ENCODE results near the gene MESP1.

MESP1 gene

DNA sequence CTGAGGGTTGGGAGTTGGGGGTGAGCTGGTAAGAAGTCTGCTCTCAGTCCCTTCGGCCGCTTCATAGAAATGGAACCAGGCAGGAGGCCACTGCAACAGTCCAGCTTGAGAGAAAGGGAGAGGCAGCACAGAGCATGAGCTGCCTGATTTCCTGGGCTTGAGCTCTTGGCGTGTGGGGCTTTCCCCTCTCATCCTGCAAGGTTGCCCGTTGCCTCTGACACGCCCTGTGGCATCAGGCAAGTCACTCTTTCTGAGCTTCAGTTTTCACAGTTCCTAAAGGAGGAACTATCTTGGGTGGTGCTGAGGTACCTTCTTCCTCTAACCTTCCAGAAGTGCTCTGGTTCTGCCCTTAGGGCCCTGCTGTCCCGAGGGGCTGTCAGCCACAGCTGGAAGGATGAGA is 30.0 kb upstream of the MESP1 start:
- no peak for DNase-seq (ENCODE audit: low read depth)

GRCh38 chr15:89780601-89781000 is 29.6 kb upstream of the MESP1 start:
- DNase-seq (ENCODE audit: low read depth): no peak

- DNase-seq (ENCODE audit: low read depth): no peak
Observed at GRCh38 chr15:89778861-89779260, 27.8 kb upstream of the MESP1 start.

DNA sequence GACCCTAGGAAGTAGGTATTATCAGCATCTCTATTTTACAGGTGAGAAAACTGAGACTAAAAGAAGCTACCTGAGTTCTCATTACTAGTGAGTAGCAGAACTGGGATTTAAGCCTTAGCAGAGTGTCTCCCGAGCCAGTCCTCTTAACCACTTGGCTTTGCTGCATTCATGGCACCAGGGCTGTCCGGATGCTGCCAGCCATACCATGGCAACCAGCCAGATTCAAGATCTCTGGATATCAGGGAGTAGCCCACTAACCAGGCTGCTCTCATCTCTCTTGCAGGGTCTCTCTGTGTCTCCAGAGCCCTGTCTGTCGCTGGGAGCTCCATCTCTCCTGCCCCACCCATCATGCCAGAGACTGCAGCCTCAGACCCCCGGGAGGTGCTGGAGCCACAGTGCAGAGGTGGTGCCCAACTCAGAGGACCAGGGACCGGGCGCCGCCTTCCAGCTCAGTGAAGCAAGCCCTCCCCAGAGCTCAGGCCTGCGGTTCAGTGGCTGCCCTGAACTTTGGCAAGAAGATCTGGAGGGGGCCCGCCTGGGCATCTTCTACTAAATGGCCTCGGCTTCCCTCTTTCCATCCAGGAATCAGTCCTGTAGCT is 26.8 kb upstream of the MESP1 start:
- no peak for DNase-seq (ENCODE audit: low read depth)

GRCh38 chr15:89777073-89777751 is 26.2 kb upstream of the MESP1 start:
- no peak for DNase-seq (ENCODE audit: low read depth)

DNA sequence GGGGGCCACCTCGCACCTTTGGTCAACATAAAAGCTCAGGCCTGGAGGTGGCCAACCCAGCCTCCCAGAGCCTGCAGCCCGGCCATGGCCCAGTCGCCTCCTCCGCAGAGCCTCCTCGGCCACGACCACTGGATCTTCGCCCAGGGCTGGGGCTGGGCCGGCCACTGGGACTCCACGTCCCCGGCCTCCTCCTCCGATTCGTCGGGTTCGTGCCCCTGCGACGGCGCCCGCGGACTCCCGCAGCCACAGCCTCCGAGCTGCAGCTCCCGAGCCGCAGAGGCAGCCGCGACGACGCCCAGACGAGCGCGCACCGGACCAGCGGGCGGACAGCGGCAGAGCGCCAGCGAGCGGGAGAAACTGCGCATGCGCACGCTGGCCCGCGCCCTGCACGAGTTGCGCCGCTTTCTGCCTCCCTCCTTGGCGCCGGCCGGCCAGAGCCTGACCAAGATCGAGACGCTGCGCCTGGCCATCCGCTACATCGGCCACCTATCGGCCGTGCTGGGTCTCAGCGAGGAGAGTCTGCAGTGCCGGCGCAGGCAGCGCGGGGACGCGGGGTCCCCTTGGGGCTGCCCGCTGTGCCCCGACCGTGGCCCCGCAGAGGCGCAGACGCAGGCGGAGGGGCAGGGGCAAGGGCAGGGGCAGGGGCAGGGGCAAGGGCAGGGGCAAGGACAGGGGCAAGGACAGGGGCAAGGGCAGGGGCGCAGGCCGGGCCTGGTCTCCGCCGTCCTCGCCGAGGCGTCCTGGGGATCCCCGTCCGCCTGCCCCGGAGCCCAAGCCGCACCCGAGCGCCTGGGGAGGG is 25.4 kb upstream of the MESP1 start, which contains the start of gene MESP2:
Gene MESP2 (plus strand): TSS at position 59 of the 799 bp plus-strand sequence. CDS start 26 bp downstream, at position 85.
- DNase-seq (ENCODE audit: low read depth): no peak

GRCh38 chr15:89775815-89776214 is 24.8 kb upstream of the MESP1 start:
- no peak for DNase-seq (ENCODE audit: low read depth)

DNA sequence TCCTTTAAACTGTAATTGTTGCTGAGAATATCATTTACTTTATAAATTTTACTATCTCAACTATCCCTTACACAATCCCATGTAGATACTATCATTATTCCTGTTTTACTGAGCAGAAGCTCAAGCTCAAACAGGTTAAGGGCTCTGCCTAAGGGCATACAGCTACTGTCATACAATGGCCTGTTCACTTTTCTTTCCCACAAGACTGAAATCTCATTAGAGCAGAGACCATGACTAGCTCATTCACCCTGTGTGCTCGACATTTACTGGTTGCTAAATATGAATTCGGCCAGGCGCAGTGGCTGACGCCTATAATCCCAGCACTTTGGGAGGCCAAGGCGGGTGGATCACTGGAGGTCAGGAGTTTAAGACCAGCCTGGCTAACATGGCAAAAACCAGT is 23.4 kb upstream of the MESP1 start:
- no peak for DNase-seq (ENCODE audit: low read depth)

DNA sequence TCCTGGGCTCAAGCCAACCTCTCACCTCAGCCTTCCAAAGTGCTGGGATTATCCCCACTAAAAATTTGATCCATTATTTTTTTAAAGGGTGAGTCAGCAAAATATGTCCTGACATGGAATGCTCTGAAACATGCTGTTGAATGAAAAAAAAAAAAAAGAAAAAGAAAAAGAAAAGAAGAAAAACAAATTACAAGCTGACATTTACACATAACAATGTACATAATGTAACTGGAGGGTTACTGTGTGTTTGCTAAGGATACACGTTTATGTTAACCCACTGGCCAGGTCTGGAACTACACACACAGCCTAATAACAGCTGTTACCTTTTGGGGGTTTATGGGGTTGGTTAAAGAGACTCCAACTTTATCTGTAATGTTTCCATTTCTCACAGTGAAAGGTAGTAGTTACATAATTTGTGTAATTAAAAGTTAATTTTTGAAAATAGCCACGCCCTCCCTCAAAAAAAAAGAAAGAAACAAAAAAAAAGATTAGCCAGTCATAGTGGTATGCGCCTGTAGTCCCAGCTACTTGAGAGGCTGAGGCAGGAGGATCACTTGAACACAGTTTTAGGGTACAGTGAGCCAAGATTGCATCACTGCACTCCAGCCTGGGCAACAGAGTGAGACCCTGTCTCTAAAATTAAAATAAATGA is 22.0 kb upstream of the MESP1 start:
- DNase-seq (ENCODE audit: low read depth): no peak

GRCh38 chr15:89770041-89770440 is 19.0 kb upstream of the MESP1 start:
- no peak for DNase-seq (ENCODE audit: low read depth)

DNA sequence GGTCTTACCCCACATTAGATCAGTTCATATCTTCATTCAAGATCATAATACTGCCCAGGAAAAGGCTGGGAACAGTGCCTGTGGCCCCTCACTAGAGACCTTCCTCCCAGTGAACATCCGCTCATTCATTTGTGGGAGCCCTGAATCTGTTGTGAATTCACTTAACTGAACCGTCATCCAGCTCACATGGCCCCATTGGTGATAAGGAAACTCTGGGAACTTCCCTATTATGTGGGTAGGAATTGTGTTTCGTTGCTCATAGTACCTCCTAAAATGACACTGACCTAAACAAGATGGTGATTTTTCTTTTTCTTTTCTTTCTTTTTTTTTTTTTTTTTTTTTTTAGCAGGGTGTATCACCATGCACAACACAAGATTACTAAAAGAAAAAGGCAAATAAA is 18.3 kb upstream of the MESP1 start:
- DNase-seq (ENCODE audit: low read depth): no peak

DNA sequence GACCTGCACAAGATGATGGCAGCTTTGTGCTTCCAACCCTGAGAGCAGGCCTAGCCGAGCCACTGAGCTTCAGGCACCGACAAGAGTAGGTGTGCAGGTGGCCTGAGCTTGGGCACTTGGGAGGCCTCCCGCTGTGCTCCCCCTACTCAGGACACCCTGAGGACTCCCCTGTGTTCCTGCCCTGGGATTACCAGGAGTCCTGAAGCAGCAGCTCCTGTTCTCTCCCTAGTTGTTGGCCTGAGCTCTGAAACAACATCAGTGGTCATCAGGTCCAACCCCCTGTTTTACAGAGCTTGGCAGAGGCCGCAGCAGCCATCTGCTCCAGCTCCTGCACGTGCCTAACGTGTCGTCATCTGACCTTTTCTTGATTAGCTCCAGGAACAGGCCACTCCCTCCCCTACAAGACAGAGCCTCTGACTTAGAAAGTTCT is 17.0 kb upstream of the MESP1 start:
- no peak for DNase-seq (ENCODE audit: low read depth)

GRCh38 chr15:89767411-89767915 is 16.4 kb upstream of the MESP1 start:
- DNase-seq (ENCODE audit: low read depth): no peak

GRCh38 chr15:89766357-89767311 is 15.6 kb upstream of the MESP1 start:
- DNase-seq (ENCODE audit: low read depth): no peak

DNA sequence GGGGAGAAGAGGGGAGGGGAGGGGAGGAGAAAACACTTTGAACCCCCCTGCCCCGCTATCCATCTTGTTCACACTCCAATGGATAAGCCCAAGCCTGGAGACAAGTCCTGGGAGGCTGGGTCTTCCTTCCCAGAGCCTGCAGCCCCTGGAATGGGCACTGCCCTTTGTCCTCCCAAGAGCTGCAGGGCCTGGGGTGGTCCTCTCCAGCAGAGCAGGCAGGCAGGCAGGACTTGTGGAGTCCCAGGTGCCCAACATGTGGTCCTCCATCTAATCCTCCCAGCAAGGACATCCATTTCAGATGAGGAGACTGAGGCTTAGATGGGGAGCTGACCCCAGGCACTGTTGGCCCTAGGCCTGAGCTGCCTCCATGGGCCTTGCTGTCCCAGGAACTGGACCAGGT is 14.6 kb upstream of the MESP1 start:
- DNase-seq (ENCODE audit: low read depth): no peak

DNA sequence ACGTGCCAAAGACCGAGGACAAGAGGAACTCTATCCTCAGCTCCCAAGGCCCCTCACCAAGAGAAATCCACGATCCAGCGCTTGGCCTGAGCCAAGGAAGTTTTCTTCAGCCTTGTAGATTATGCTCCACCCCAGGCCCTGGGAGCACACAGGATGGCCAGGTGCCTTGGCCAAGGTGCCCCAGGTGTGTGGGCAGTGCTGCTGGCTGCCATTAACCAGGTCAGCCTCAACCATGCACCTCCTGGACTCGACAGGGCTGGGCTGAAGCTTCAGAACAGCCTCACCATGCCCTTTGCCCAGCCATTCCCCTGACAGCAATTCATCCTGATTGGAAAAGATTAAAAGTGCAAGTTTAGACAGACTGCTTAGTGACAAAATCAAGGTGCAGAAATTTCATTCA is 10.9 kb upstream of the MESP1 start:
- DNase-seq (ENCODE audit: low read depth): no peak

- no peak for DNase-seq (ENCODE audit: low read depth)
Observed at GRCh38 chr15:89761009-89761831, 10.2 kb upstream of the MESP1 start.

DNA sequence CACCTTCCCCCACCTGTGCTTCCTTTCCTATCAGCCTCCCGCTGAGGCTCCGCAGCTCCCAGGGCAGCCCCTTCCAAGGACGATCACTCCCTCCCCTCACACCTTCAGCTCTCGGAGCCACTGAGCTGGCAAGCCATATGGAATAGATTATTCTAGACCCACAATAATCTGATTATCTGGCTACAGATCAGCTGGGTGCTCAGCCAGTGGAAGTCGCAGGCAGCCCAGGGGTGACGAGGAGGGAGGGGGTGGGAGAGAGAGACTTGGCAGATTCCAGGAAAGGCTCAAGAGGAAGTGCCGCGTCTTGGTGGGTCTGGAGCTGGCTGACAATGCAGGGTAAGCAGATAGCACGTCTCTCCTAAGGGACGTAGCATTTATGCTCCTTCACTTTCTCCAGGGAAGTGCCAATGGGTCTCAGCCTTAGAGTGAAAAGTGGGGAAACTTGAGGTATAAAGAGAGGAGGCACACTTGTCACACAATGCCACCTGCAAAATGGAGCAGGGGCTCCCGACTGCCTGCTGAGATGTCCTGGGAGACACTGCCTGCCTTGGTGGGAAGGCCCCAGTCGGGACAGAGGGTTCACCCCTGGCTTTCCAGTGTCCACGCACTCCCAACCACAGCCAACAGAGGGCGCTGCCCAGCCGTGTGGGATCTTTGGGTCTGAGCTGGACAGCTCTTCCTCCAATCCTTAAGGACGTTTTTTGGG is 9.4 kb upstream of the MESP1 start:
- DNase-seq (ENCODE audit: low read depth): no peak

GRCh38 chr15:89759835-89760234 is 8.8 kb upstream of the MESP1 start:
- DNase-seq (ENCODE audit: low read depth): no peak

GRCh38 chr15:89758981-89759380 is 7.9 kb upstream of the MESP1 start:
- DNase-seq (ENCODE audit: low read depth): no peak

Measured in non-pigmented ciliary epithelial cell (primary cell).